ENCODE data around the gene CAMK2D.

Gene CAMK2D

DNA sequence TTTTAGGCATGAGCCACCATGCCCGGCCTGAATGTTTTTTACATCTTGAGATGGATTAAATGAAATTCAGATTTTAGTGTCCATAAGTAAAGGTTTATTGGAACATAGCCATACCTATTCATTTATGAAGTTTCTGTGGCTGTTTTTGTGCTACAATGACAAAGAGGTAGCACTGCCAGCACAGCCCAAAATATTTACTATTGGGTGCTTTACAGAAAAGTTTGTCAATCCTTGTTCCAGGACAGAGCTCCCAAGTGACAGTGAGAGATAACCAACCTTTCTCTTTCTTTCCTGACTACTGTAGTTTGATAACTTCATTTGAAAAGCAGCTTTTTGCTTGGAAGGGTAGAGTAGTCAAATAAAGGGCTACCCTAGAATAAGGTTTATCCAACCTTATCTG lies 116.2 kb downstream of the CAMK2D start:
- TF ChIP-seq FOXP2 (optimal IDR thresholded peaks at IDR 0.05; ENCODE audit: borderline replicate concordance, extremely low read depth, extremely low read length, insufficient read depth) (no peak), POLR2AphosphoS5 (IDR thresholded peaks at IDR 0.05; ENCODE audit: low read depth, low read length) (no peak), TAF1 (IDR thresholded peaks at IDR 0.05; ENCODE audit: borderline replicate concordance, insufficient read depth, low read length) (no peak), SIN3A (IDR thresholded peaks at IDR 0.05; ENCODE audit: borderline replicate concordance, insufficient read depth, low read length) (no peak)
- TF ChIP-seq, protein P1, sequence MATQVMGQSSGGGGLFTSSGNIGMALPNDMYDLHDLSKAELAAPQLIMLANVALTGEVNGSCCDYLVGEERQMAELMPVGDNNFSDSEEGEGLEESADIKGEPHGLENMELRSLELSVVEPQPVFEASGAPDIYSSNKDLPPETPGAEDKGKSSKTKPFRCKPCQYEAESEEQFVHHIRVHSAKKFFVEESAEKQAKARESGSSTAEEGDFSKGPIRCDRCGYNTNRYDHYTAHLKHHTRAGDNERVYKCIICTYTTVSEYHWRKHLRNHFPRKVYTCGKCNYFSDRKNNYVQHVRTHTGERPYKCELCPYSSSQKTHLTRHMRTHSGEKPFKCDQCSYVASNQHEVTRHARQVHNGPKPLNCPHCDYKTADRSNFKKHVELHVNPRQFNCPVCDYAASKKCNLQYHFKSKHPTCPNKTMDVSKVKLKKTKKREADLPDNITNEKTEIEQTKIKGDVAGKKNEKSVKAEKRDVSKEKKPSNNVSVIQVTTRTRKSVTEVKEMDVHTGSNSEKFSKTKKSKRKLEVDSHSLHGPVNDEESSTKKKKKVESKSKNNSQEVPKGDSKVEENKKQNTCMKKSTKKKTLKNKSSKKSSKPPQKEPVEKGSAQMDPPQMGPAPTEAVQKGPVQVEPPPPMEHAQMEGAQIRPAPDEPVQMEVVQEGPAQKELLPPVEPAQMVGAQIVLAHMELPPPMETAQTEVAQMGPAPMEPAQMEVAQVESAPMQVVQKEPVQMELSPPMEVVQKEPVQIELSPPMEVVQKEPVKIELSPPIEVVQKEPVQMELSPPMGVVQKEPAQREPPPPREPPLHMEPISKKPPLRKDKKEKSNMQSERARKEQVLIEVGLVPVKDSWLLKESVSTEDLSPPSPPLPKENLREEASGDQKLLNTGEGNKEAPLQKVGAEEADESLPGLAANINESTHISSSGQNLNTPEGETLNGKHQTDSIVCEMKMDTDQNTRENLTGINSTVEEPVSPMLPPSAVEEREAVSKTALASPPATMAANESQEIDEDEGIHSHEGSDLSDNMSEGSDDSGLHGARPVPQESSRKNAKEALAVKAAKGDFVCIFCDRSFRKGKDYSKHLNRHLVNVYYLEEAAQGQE (IDR thresholded peaks at IDR 0.05; ENCODE audit: insufficient read depth in 1 of 2, low read depth in 2 of 2, low read length in 2 of 2): no peak

DNA sequence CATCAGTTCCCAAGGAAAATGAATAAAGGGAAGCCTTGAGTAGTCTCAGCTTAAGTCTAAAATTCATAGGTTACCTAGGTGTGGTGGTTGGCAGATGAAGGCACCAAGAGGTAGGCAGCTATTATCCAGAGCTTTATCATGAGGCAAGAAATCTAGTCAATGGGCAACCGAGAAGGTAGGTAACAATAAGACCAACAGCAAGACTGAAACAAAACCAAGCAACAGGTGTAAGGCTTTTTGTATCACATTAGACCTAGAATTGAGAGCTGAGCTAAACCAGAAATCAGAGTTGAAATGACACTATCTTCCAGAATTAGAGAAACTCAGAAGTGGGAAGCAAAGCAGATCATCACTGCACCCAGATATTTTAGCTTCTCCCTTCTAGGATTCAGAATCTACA lies 117.1 kb downstream of the CAMK2D start:
- TF ChIP-seq POLR2AphosphoS5 (IDR thresholded peaks at IDR 0.05; ENCODE audit: low read depth, low read length) (no peak), SIN3A (IDR thresholded peaks at IDR 0.05; ENCODE audit: borderline replicate concordance, insufficient read depth, low read length) (no peak), FOXP2 (optimal IDR thresholded peaks at IDR 0.05; ENCODE audit: borderline replicate concordance, extremely low read depth, extremely low read length, insufficient read depth) (no peak), TAF1 (IDR thresholded peaks at IDR 0.05; ENCODE audit: borderline replicate concordance, insufficient read depth, low read length) (no peak)
- TF ChIP-seq, protein P1 (IDR thresholded peaks at IDR 0.05; ENCODE audit: insufficient read depth in 1 of 2, low read depth in 2 of 2, low read length in 2 of 2): no peak

DNA sequence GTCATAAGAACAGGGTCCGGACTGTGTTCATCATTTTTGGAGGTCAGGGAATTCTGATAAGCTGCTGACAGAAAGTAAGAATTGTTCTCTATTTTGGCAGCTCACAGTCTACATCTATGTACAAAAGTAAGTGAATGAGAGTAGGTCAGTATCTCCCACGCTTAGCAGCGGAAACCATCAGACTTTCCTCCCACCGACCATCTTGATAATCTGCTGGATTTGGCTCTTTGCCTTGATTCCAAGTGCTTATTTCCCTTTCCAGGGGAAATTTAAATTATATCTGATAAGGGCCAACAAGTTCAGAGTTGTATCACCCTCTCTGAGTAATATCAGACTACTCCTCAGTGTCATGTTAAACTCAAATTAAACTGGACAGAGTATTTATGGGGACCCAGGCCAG lies 118.0 kb downstream of the CAMK2D start:
- TF ChIP-seq POLR2AphosphoS5 (IDR thresholded peaks at IDR 0.05; ENCODE audit: low read depth, low read length): no peak
- no peak for TF ChIP-seq FOXP2 (optimal IDR thresholded peaks at IDR 0.05; ENCODE audit: borderline replicate concordance, extremely low read depth, extremely low read length, insufficient read depth)
- TF ChIP-seq TAF1 (IDR thresholded peaks at IDR 0.05; ENCODE audit: borderline replicate concordance, insufficient read depth, low read length): no peak
- TF ChIP-seq SIN3A (IDR thresholded peaks at IDR 0.05; ENCODE audit: borderline replicate concordance, insufficient read depth, low read length): 0 out of 2 replicates have a peak, but pooled peaks have one; percentile 51
- TF ChIP-seq, protein P1 (IDR thresholded peaks at IDR 0.05; ENCODE audit: insufficient read depth in 1 of 2, low read depth in 2 of 2, low read length in 2 of 2): peak in 1 of 2 experiments; percentile 54; a peak in 1 of 4 replicates

DNA sequence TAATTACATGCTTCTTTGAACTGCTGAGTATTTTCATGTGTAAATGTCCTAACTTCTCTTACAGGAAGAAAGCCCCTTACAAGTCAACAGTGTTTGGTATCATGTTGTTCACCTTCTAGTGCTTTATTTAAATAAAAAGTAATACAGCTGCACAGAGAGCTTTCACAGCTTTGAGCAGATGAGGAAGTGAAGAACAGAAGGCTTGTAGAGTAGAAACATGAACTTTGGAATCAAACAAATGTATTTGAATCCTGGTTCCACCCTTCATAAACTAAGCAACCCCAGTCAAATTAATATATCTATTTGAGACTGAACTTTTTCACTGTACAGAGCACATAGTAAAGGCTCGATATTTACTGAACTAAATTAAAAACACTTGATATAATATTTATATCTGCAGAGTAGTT lies 120.5 kb downstream of the CAMK2D start:
- TF ChIP-seq TAF1 (IDR thresholded peaks at IDR 0.05; ENCODE audit: borderline replicate concordance, insufficient read depth, low read length) (no peak), POLR2AphosphoS5 (IDR thresholded peaks at IDR 0.05; ENCODE audit: low read depth, low read length) (no peak), FOXP2 (optimal IDR thresholded peaks at IDR 0.05; ENCODE audit: borderline replicate concordance, extremely low read depth, extremely low read length, insufficient read depth) (no peak), SIN3A (IDR thresholded peaks at IDR 0.05; ENCODE audit: borderline replicate concordance, insufficient read depth, low read length) (no peak)
- TF ChIP-seq, protein P1 (IDR thresholded peaks at IDR 0.05; ENCODE audit: insufficient read depth in 1 of 2, low read depth in 2 of 2, low read length in 2 of 2): no peak

GRCh38 chr4:113639326-113639725 lies 122.2 kb downstream of the CAMK2D start:
- TF ChIP-seq SIN3A (IDR thresholded peaks at IDR 0.05; ENCODE audit: borderline replicate concordance, insufficient read depth, low read length) (no peak), POLR2AphosphoS5 (IDR thresholded peaks at IDR 0.05; ENCODE audit: low read depth, low read length) (no peak), FOXP2 (optimal IDR thresholded peaks at IDR 0.05; ENCODE audit: borderline replicate concordance, extremely low read depth, extremely low read length, insufficient read depth) (no peak), TAF1 (IDR thresholded peaks at IDR 0.05; ENCODE audit: borderline replicate concordance, insufficient read depth, low read length) (no peak)
- TF ChIP-seq, protein P1 (IDR thresholded peaks at IDR 0.05; ENCODE audit: insufficient read depth in 1 of 2, low read depth in 2 of 2, low read length in 2 of 2): no peak

All from PFSK-1 (cell line).